ENCODE results near the gene GJA4.

- no peak for TF ChIP-seq EZH2phosphoT487 (IDR thresholded peaks at IDR 0.05; ENCODE audit: borderline replicate concordance, low read length)
- TF ChIP-seq, protein P1, sequence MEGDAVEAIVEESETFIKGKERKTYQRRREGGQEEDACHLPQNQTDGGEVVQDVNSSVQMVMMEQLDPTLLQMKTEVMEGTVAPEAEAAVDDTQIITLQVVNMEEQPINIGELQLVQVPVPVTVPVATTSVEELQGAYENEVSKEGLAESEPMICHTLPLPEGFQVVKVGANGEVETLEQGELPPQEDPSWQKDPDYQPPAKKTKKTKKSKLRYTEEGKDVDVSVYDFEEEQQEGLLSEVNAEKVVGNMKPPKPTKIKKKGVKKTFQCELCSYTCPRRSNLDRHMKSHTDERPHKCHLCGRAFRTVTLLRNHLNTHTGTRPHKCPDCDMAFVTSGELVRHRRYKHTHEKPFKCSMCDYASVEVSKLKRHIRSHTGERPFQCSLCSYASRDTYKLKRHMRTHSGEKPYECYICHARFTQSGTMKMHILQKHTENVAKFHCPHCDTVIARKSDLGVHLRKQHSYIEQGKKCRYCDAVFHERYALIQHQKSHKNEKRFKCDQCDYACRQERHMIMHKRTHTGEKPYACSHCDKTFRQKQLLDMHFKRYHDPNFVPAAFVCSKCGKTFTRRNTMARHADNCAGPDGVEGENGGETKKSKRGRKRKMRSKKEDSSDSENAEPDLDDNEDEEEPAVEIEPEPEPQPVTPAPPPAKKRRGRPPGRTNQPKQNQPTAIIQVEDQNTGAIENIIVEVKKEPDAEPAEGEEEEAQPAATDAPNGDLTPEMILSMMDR (conservative IDR thresholded peaks at IDR 0.05; ENCODE audit: low read depth, low read length), result no peak
These were observed 13.6 kb downstream of the GJA4 start for GRCh38 chr1:34806396-34806795.
